GM19351 (cell line): Measurements from ENCODE around the gene EIF4ENIF1.
A peak's percentile ranks its signal among the peaks of the same experiment; 100 is the strongest.
"Not testable (repeated sequence)": the region's sequence is repeated elsewhere in the genome, so short reads cannot be mapped to it uniquely, and the experiment has no call there.

Experiments
- ATAC-seq: cut with Tn5 transposase; IDR thresholded peaks from one replicate; pipeline ENCODE4 v1.9.1; 2021; ENCODE audit warnings: mild to moderate bottlenecking, moderate library complexity; ENCODE audit not compliant: unreplicated experiment

Gene EIF4ENIF1

GRCh38 chr22:31492151-31492550 is 2.5 kb upstream of the EIF4ENIF1 start:
- ATAC-seq, result no peak

GRCh38 chr22:31491218-31491962 is 1.7 kb upstream of the EIF4ENIF1 start:
- no peak for ATAC-seq

- peak; percentile 70 for ATAC-seq
Observed at GRCh38 chr22:31490496-31490925, 869 bp upstream of the EIF4ENIF1 start.

GRCh38 chr22:31488988-31489617 is 539 bp downstream of the EIF4ENIF1 start:
- ATAC-seq, result no peak

- no peak for ATAC-seq
Observed at GRCh38 chr22:31488346-31488883, 1.2 kb downstream of the EIF4ENIF1 start.

GRCh38 chr22:31486951-31487350 is 2.7 kb downstream of the EIF4ENIF1 start:
- ATAC-seq, result no peak

- ATAC-seq, result not testable (repeated sequence)
Observed at GRCh38 chr22:31486369-31486768, 3.3 kb downstream of the EIF4ENIF1 start.

- ATAC-seq, result not testable (repeated sequence)
Observed at GRCh38 chr22:31482470-31482869, 7.2 kb downstream of the EIF4ENIF1 start.

GRCh38 chr22:31481129-31481528 is 8.5 kb downstream of the EIF4ENIF1 start:
- no peak for ATAC-seq

- ATAC-seq, result peak; percentile 60
Observed at GRCh38 chr22:31477329-31477728, 12.3 kb downstream of the EIF4ENIF1 start.

GRCh38 chr22:31475800-31476199 is 13.8 kb downstream of the EIF4ENIF1 start:
- no peak for ATAC-seq

GRCh38 chr22:31474743-31475142 is 14.9 kb downstream of the EIF4ENIF1 start:
- ATAC-seq, result no peak

GRCh38 chr22:31465307-31465706 is 24.3 kb downstream of the EIF4ENIF1 start:
- ATAC-seq, result no peak

- no peak for ATAC-seq
Observed at GRCh38 chr22:31461699-31462098, 27.9 kb downstream of the EIF4ENIF1 start.

- ATAC-seq, result no peak
Observed at GRCh38 chr22:31451709-31452571, 37.7 kb downstream of the EIF4ENIF1 start.

GRCh38 chr22:31449506-31449905 is 40.1 kb downstream of the EIF4ENIF1 start:
- ATAC-seq, result no peak

- ATAC-seq, result no peak
Observed at GRCh38 chr22:31448382-31448781, 41.3 kb downstream of the EIF4ENIF1 start.

GRCh38 chr22:31447337-31447736 is 42.3 kb downstream of the EIF4ENIF1 start:
- no peak for ATAC-seq

- ATAC-seq, result no peak
Observed at GRCh38 chr22:31446767-31447166, 42.9 kb downstream of the EIF4ENIF1 start.

- ATAC-seq, result no peak
Observed at GRCh38 chr22:31446208-31446607, 43.4 kb downstream of the EIF4ENIF1 start.

GRCh38 chr22:31445642-31446041 is 44.0 kb downstream of the EIF4ENIF1 start:
- no peak for ATAC-seq
